HepG2 (cell line): ENCODE data around the gene NPW. TPM values are rescaled to one million over a fixed set of nuclear protein-coding genes. Genes with fewer than 3 reads are reported as not detected.

Experiments used
- ATAC-seq: fragments of 200-7000 bp; cut with Tn5 transposase; 3 replicates; pipeline ENCODE4 v1.9.1; 2020; ENCODE audit warnings: mild to moderate bottlenecking, moderate library complexity
- BruUV-seq: library from RNA; stranded (reverse); fragments of 400-500 nt; replicated peaks from 2 replicates; lab custom pipeline; 2021; lab: Mats Ljungman, UMichigan
- CTCF ChIA-PET: fragments of 300-600 bp; formaldehyde crosslinking; extraction: SDS; loops from one replicate; lab custom pipeline; 2021; ENCODE audit warnings: low total read pairs, inconsistent platforms, low intra/inter-chr PET ratio; lab: Yijun Ruan, JAX
- POLR2A ChIA-PET: fragments of 350-600 bp; sonication (Branson Sonifier 250); formaldehyde crosslinking; loops from one replicate; lab custom pipeline; 2020; ENCODE audit warnings: antibody characterized with exemption, inconsistent platforms; lab: Yijun Ruan, JAX
- DNase-seq: peaks from one replicate; pipeline ENCODE4 v3.0.0-alpha.2; 2015; ENCODE audit warnings: low spot score
- FAIRE-seq: peaks from 3 replicates; lab custom pipeline; 2011; peaks lifted over from hg19 to GRCh38; lab: Jason Lieb, UNC
- H2AFZ ChIP-seq: one replicate; pipeline ENCODE4 v1.6.1; 2011; ENCODE audit warnings: low read length, inconsistent platforms
- H3K27ac ChIP-seq: fragments of 300-600 bp; 3 replicates; pipeline ENCODE4 v1.8.0; 2011; ENCODE audit warnings: mixed run types, mild to moderate bottlenecking, mixed read lengths, low read length, inconsistent platforms; ENCODE audit not compliant: insufficient read depth; ENCODE audit errors: extremely low read length
- H3K27me3 ChIP-seq, 2 experiments: fragments of 200-600 bp in 1 of 2; 2 replicates in 1 of 2; 3 replicates in 1 of 2; pipeline versions ENCODE4 v1.6.0 to v1.8.0; 2011; ENCODE audit warnings: low read length in 2 of 2, mild to moderate bottlenecking in 2 of 2, moderate library complexity in 2 of 2, inconsistent platforms in 1 of 2; ENCODE audit not compliant: insufficient read depth in 2 of 2, control insufficient read depth in 1 of 2
- H3K36me3 ChIP-seq, 2 experiments: fragments of 200-600 bp in 1 of 2; replicated peaks in 1 of 2; 2 replicates in 1 of 2; 3 replicates in 1 of 2; pipeline versions ENCODE4 v1.5.1 to v1.8.0; 2011; ENCODE audit warnings: low read length in 2 of 2, inconsistent platforms in 1 of 2; ENCODE audit not compliant: insufficient read depth in 2 of 2, control insufficient read depth in 1 of 2
- H3K4me1 ChIP-seq: 2 replicates; pipeline ENCODE4 v1.5.1; 2012; ENCODE audit warnings: low read length, inconsistent platforms; ENCODE audit not compliant: insufficient read depth
- H3K4me2 ChIP-seq: 2 replicates; pipeline ENCODE4 v1.6.0; 2011; ENCODE audit warnings: low read depth, low read length, inconsistent platforms
- H3K4me3 ChIP-seq, 3 experiments: fragments of 200-600 bp in 1 of 3; sonication (generic), shearing (Covaris generic) in 1 of 3; replicated peaks in 1 of 3; 2 replicates each; pipeline ENCODE4 v1.5.1; 2011 to 2016; ENCODE audit warnings: low read length in 3 of 3, inconsistent platforms in 2 of 3, low read depth in 2 of 3, mild to moderate bottlenecking in 2 of 3, control low read depth in 1 of 3, mixed read lengths in 1 of 3; ENCODE audit not compliant: insufficient read depth in 1 of 3
- H3K79me2 ChIP-seq: one replicate; pipeline ENCODE4 v1.6.1; 2011; ENCODE audit warnings: low read length, inconsistent platforms; ENCODE audit not compliant: insufficient read depth
- H3K9ac ChIP-seq: 2 replicates; pipeline ENCODE4 v1.6.0; 2011; ENCODE audit warnings: mild to moderate bottlenecking, low read depth, low read length, inconsistent platforms; ENCODE audit not compliant: insufficient read depth
- H3K9me3 ChIP-seq: 2 replicates; pipeline ENCODE4 v1.5.1; 2012; ENCODE audit warnings: mild to moderate bottlenecking, low read length
- H4K20me1 ChIP-seq: 2 replicates; pipeline ENCODE4 v1.6.0; 2011; ENCODE audit warnings: inconsistent platforms, mild to moderate bottlenecking, low read length, moderate library complexity; ENCODE audit not compliant: insufficient read depth
- BORCS8-MEF2B ChIP-seq: sonication (generic); formaldehyde crosslinking; IDR thresholded peaks from 2 replicates; pipeline ENCODE4 v1.8.0; 2022; ENCODE audit warnings: mild to moderate bottlenecking, missing genetic modification reagents
- CHD2 ChIP-seq: IDR thresholded peaks from 2 replicates; pipeline ENCODE4 v1.6.1; 2011; ENCODE audit warnings: low read depth, low read length, improper control_type of control experiment
- THYN1 ChIP-seq: sonication (generic); formaldehyde crosslinking; IDR thresholded peaks from 2 replicates; pipeline ENCODE4 v1.8.1; 2023; ENCODE audit warnings: low read depth, mild to moderate bottlenecking, moderate library complexity, missing genetic modification reagents, borderline replicate concordance
- WGBS: methylation state at CpG from one replicate; pipeline ENCODE4 v1.1.6; 2017; ENCODE audit warnings: low lambda C conversion rate; 5-methylcytosine and 5-hydroxymethylcytosine counted together
- in situ Hi-C: cut with HindIII; loops from 2 replicates; pipeline ENCODE4 v1.10.0; 2017; ENCODE audit warnings: low pct_unique_long_range_greater_than_20kb; ENCODE audit not compliant: extremely low pct_ligation_motif_present
- intact Hi-C: fragments of 100-400 bp; cut with micrococcal nuclease; formaldehyde crosslinking; loops from one replicate; pipeline ENCODE4 v1.10.0; 2022; ENCODE audit not compliant: unreplicated experiment
- polyA plus RNA-seq, 8 experiments: library from polyadenylated mRNA; depleted of rRNA in 3 of 8; stranded (reverse) in 7 of 8; unstranded in 1 of 8; fragments of >200 nt; fragmentation: Illumina TruSeq in 4 of 8; extraction: Trizol in 4 of 8; gene quantifications; 2 replicates each; pipeline versions ENCODE4 v1.2.1 to v1.2.3, GENCODE V29; 2011 to 2016; ENCODE audit warnings: low read depth in 4 of 8, missing spikeins in 1 of 8, mixed read lengths in 1 of 8; ENCODE audit not compliant: insufficient read depth in 1 of 8
- total RNA-seq, 5 experiments: library from RNA; depleted of rRNA; stranded (reverse); fragments of >200 nt; fragmentation: Illumina TruSeq; extraction: Trizol; gene quantifications; 2 replicates each; pipeline ENCODE4 v1.2.3, GENCODE V29; 2016; ENCODE audit warnings: low read depth in 1 of 5
- TF ChIP-seq, protein P1 (sequence below): sonication (generic); formaldehyde crosslinking; IDR thresholded peaks from 2 replicates; pipeline ENCODE4 v1.8.0; 2022; ENCODE audit warnings: mild to moderate bottlenecking, missing genetic modification reagents; ENCODE audit not compliant: insufficient replicate concordance

NPW gene
- total and polyA plus RNA-seq, 2 of the 13 experiments (the other 11 are each of a cell fraction or from before 2014, with no cell fraction given), result 0.24 to 0.97 TPM

DNA sequence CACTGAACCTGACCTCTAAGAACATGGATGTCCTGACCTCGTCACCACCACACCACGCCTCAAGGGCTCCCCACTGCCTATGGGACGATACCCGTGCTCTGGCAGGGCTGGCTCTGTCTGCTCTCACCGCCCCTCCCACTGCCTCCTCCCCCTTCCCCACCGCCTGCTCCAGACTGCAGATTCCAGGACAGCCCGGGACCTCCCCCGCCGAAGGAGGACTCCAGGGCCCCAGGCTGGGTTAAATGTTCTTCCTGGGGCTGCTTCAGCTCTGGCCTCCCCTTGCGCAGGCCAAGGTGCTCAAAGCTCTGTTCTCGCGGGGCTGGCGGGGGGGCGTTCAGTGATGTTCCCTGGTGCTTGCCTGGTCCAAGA is 3.1 kb downstream of the NPW start:
- POLR2A ChIA-PET, result interaction anchor here (0.6 to 6.2 kb wide), 7 partner anchors 12 to 133 kb away, joined by 3 to 62 read pairs (median 14); partner anchors contain the start of genes RPS2 and TRAF7
- no peak for DNase-seq
- Histone ChIP-seq H3K79me2 (no peaks in the 10 kb centered on the region), H3K9me3 (no peaks in the 10 kb centered on the region), H3K4me3 (peak overlapping the region; percentile 38 to 66 (median 42); a peak in 5 of 6 replicates)
- CTCF ChIA-PET, result interaction anchor here (1.5 to 1.9 kb wide), 3 partner anchors 25 to 118 kb away, joined by 7 to 15 read pairs (median 9); partner anchors contain the start of genes NTHL1 and TSC2
- 0 out of 2 replicates have a peak, but pooled peaks have one; percentile 38 for TF ChIP-seq THYN1 (CRISPR knock-in tag)
- TF ChIP-seq, protein P1, sequence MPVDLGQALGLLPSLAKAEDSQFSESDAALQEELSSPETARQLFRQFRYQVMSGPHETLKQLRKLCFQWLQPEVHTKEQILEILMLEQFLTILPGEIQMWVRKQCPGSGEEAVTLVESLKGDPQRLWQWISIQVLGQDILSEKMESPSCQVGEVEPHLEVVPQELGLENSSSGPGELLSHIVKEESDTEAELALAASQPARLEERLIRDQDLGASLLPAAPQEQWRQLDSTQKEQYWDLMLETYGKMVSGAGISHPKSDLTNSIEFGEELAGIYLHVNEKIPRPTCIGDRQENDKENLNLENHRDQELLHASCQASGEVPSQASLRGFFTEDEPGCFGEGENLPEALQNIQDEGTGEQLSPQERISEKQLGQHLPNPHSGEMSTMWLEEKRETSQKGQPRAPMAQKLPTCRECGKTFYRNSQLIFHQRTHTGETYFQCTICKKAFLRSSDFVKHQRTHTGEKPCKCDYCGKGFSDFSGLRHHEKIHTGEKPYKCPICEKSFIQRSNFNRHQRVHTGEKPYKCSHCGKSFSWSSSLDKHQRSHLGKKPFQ (CRISPR knock-in tag), result no peak
- TF ChIP-seq CHD2, result peak; percentile 72; the same call in 1 of the 2 replicates
- 0 out of 2 replicates have a peak, but pooled peaks have one; percentile 19 for TF ChIP-seq BORCS8-MEF2B (CRISPR knock-in tag)
- TF ChIP-seq, all 625 proteins: peak for 3
- Histone ChIP-seq H2AFZ (no peak overlapping the region), H3K27me3 (peaks cover 3 to 29% of the 10 kb centered on the region in 2 experiments; a peak in 4 of 5 replicates), H3K9ac (0 out of 2 replicates have a peak overlapping the region, but pooled peaks have one; percentile 7), H3K27ac (no peak overlapping the region), H3K4me1 (peaks cover 63% of the 10 kb centered on the region), H4K20me1 (no peaks in the 10 kb centered on the region), H3K36me3 (no peaks in the 10 kb centered on the region), H3K4me2 (peak overlapping the region; percentile 84)
- BruUV-seq, result no TSS peak
- ATAC-seq (peak; percentile 38), FAIRE-seq (no peak)
- intact Hi-C loops (loop anchor here (1.0 kb wide), 2 partner anchors 34 to 131 kb away; no protein-coding TSS in a partner anchor), in situ Hi-C loops (loop anchor here (5.0 kb wide), 3 partner anchors 35 to 125 kb away; partner anchors contain the start of gene RAB26)
- 0% methylated on average over 3 of the region's 14 CpGs for WGBS
